GM18907 (cell line): ENCODE results near the gene TLR8.
"Not testable (repeated sequence)": the region's sequence is repeated elsewhere in the genome, so short reads cannot be mapped to it uniquely, and the experiment has no call there.

ENCODE experiments used
- ATAC-seq: cut with Tn5 transposase; IDR thresholded peaks from one replicate; pipeline ENCODE4 v1.9.1; 2021; ENCODE audit warnings: mild to moderate bottlenecking, moderate library complexity; ENCODE audit not compliant: unreplicated experiment

TLR8 gene

DNA sequence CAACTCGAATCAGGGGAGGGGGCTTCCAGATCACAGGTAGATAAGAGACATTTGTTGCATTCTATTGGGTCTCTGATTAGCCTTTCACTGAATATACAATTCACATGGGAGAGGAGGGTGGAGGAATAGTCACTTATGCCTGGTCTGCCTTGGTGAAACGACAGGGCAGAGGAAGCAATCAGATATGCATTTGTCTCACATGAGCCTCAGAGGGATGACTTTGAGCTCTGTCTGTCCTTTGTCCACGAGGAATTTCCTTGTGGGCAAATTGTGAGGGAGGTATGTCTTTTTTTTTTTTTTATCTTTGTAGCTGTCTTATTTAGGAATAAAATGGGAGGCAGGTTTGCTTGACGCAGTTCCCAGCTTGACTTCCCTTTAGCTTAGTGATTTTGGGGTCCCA lies 40.0 kb downstream of the TLR8 start:
- ATAC-seq: no peak

DNA sequence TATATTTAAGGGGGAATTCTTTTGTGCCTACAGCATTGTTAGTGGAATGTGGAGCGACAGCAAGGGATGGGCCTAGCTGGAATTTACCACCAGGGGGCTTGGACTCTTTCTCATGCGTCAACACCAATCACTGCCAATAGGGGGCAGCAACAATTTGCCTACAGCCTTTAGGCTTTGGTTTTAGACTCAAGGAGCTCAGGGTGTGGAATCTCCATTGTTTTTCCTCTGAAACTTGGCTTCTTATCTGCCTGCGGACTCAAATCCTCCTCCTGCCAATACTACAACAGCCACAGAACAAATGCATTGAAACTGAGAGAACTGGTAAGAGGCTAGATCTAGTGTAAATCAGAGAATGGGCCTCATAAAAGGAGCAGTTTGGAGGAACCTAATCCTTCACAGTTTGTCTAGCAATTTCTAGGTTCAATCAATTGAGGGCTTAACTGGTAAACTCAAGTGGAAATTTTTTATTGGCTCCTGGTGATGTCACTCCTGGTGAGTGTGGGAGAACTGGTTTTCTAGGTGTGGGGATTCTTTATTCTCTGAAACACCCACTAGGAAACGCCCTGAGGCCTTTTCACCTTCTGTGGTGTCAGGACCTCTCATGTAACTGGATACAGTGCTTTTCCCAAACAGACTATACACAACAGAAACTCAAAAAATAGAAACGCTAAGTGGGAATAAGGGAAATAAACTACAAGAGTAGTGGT lies 40.6 kb downstream of the TLR8 start:
- no peak for ATAC-seq

DNA sequence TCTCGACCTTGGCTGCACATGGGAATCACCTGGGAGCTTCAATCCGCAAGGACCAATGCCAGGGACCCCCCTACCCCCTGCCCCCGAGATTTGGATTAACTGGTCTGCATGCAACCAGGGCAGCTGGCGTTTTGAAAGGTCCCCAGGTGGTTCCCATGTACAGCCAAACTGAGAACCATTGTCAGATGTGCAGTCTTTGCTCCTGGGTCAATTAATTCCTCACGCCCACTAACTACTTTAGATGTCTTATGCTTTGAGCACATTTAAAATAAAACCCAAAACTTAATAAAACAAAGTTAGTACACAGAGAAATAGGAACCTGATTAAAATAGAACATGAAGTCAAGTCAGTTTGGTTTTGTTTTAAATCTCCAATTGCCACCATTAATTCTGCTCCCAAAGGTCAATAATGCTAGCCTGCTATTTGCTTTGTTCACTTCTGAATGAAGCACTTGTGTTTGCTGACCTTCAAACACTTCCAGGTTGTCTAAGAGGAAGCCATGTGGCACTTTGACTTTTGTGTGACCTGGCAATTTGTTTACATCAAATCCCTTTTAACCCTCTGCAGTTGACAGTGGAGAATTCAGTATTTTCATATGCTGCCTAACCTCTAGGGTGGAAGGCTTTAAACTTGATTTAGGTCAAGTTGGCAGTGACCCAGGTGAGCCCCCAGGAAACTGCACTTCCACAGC lies 41.3 kb downstream of the TLR8 start:
- ATAC-seq: no peak

DNA sequence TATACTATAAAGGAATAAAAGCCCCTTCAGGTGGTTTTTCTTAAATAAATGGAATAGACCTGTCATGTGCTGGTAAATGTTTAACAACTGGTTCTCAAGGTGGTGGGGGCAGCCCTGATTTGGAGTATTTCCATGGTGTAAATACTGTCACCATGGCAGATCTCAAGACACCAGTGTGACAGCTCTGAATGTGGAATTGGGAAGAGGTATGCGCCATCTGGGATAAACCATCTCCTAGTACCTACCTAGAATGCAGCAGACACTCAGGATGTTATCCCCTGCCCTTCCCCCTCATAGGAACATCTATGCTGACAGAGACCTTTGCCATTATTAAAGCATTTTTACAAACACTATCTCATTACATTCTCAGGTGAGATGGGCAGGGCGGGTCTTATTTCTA lies 42.1 kb downstream of the TLR8 start:
- no peak for ATAC-seq

DNA sequence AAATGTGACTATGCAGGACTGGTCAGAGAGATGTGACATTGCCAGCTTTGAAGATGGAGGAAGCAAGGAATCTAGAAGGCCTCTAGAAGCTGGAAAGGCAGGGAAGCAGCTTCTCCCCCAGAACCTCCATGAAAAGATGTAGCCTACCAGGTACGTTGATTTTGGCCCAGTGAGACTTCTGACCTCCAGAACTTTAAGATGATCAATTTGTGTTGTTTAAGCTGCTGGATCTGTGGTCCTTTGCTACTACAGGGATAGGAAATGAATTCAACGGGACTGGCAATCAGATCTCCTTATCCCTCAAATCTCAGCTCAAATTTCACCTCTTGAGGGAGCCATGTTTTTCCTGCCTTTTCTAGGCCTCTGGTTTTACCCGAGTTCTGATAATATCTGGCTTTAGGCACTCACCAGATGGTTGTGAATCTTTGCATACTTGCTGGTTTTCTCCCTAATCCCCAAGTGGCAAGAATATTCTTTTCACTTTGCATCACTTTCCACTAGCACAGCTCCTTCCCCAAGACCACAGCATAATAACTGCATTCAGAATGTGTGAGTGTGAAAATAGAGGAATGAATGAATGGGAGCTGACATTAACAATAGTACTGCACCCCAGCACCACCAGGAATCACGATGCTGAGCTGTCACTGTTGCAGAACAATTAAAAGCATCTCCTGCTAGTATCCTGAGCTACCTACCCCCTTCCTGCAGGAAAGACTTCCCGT lies 42.9 kb downstream of the TLR8 start:
- ATAC-seq: no peak

DNA sequence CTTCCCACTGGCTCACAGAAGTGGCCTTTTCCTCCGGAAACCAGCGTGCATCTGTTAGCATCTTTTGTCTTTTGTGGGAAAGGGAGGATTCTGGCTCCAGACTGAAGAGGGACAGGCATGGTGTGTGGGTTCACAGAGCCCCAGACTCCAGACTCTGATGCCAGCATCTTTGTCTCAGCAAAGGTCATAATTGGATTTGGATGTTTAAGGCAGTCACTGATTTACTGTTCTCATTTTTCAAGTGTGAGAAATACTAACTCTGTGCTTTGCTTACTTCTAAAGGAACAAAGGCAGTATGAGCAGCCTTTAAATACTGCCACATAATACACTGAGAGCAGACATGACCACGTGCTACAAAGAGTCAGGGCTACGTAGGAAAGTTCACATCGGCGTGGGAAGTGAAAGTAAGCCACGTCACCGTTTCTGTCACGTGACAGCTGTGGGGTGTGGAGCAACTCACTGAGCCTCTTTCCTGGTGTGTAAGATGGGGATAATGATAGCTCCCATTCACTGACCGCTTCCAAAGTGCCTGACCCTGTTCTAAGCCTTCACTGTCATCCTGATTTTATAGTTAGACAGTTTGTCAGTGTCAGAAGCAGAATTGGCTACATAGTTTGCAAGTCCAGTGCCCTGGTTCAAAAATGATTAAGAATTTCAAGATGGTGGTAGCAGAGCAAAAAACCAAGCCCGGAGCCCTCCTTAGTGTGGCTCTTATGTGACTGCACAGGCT lies 43.7 kb downstream of the TLR8 start:
- peak; percentile 63 for ATAC-seq

DNA sequence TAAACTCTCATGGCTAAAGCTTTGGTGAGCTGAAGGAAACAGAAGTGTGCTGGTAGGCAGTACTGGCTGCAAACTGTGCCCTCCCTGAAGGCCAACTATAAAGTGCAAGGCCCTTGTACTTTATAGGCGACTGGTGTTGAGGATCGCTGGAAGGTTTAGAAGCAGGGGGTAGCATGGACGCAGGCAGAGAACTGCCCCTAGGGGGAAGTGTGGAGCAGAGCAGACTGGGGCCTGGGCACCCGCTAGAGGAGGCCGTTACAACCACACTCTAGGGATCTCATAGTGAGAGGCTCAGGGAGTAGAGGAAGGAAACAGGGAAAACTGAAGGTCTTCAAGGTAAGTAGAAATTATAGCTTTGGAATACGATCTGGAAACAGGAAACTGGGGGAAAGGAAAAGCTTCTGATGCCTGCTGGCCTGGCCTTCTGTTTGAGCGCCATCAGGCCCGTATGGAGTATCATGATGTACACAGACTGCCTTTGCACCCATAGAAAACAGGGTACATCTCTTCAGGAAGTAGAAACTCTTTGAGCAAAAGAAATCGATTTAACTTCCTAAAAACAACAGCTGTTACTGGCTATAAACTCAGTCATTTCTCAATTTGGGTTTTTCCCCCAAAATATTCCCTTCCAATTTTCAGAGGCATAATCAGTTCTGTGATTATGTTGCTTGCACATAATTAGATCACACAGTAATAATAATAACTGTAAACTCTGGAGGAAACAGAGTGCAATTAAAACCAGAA lies 44.6 kb downstream of the TLR8 start:
- peak; percentile 47 for ATAC-seq

DNA sequence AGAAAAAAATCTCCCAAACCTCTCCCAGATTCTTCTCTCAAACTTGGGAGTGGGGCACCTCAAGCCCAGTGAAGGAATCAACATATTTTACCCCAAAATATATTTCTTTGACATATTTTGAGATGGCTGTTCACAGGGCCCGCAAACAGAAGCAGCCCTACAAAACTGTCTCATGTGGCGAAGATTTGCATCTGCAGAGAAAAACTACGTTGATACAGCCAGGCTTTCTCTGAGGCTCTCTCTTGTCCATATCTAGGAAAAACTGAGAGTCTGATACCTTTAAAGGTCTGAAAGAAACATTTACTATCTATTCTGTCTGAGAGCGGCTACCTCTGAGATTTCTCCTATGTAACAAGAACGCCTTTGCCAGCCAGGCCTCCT lies 45.2 kb downstream of the TLR8 start:
- ATAC-seq: no peak

DNA sequence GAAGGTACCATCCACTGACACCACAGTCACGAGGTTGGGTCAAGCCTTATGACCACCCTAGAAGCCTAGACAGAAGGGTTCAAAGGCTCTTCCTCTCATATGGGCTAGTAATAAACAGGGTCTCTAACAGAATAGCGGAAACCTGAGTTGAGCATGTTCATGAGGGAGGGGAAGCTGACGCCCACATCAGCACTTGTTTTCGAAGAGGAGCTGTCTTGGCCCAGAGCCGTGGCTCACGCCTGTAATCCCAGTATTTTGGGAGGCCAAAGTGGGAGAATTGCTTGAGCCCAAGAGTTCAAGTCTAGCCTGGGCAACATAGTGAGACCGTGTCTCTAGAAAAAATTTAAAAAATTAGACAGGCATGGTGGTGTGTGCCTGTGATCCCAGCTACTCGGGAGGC lies 47.0 kb downstream of the TLR8 start:
- ATAC-seq: no peak

DNA sequence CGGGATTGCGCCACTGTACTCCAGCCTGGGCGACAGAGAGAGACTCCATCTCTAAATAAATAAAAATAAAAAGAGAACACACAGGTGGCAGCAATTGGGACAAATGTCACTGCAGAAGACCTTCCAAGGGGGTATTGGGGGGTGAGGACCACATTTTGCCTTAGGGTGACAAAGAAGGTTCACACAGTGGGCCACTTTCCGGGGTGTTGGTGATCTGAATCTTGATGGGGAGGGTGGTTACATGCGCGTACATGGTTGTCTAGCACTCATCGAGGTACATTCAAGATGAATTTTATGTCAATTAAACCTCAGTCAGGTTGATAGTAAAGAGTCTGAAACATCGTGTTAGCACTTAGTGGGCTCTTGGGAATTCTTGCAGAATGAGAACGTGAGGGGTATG lies 48.0 kb downstream of the TLR8 start:
- no peak for ATAC-seq

DNA sequence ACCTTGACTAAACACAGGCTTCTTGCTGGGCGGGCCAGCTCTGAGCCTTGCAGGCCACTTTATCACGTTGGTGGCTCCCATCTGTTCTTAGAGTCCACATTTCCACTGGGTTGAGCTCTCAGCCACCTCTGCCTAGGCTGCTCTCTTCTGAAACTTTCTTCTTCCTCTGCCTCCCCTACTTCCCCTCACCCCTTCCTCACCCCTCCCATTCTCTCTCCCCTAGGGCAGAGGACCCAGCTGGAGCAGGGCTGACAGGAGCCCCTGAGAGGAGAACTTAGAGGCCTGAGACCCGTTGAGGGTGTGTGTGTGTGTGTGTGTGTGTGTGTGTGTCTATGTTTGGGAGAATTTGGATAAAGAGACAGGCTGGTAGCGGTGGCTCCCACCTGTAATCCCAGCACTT lies 48.6 kb downstream of the TLR8 start:
- no peak for ATAC-seq

DNA sequence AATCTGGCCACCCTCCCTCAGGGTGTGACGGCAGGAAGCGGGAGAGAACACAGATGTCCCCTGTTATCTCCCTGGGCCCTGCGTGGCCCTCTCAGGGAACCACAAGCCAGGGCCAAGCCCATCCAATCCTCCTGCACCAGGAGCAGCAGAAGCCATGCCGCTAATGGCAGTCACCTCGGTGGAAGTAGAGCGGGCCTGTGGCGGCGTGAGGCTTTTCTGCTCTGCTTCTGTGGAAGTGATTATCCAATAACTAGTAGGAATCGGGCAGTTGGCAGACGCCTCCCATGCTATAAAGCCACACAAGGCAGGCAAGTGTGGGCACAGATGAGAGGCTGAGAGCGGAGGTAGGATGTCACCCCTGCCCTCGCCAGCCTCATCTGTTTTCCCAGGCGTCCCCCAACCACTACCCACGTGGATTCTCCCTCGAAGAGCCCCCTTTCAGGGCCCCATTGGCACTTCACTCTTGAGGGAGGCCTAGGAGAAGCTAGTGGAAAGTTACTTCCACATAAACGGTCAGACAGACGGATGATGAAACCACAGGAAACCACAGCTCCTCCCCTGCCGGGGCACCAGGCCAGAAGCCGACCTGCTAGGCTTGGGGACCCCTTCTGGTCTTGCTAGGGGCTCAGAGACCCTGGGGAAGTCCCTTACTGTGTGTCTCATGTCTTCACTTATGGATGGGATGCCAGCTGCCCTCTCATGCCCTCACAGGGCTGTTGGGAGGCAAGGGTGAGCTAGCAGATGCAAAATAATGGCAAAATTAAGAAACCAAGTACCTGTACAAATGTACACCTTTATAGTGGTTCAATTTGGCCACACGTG lies 49.7 kb downstream of the TLR8 start:
- peak; percentile 69 for ATAC-seq

DNA sequence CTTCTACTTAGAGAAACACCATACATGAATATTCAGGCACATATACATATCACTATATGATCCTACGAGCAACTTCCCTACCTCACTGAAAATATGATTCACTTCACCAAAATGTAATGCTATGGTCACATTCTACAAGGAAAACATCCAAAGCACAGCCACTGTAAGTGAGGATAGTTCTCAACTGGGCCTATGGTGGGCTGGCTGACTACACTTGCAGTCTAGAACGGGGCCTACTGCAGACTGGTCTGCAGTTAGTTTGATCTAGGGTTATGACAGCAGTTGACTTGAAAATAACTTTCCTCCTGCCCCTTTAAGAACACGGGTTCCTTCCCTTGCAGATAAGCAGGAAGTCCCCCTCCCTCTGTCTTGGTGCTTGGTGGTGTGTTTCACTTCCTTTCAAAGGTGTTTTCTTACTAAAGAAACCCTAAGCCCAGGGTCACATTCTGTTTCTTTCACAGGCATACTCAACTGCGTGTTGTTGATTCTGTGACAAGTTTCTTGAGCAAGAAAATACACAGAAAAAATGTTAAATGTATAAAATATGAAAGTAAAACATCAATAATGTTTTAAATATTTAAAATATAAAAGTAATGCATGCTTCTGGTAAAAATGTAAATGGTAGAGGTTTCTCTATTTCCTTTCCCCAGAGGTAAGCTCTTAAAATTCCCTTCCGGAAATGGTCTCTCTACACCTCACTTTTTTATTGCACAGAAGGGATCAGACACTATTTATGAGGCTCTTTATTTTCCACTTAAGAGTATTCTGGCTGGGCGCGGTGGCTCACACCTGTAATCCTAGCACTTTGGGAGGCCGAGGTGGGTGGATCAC lies 50.5 kb downstream of the TLR8 start:
- ATAC-seq: peak; percentile 76

DNA sequence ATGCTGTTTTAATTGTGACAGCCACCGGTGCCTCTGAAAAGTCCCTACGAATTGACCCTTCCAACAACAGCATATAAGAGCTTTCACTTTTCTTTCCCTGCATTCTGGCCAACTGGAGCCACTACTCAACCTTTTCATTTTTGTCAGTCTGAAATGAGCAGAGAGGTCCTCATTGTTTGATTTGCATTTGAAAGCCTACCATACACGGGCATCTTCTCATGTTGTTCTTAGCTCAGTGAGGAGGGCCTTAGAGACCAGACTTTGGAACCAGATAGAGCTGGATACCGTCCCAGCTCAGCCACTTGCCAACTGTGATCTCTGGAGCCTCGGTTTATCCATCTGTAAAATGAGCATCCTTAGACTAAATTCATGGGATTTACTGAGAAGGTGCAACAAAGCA lies 51.6 kb downstream of the TLR8 start:
- ATAC-seq: no peak

DNA sequence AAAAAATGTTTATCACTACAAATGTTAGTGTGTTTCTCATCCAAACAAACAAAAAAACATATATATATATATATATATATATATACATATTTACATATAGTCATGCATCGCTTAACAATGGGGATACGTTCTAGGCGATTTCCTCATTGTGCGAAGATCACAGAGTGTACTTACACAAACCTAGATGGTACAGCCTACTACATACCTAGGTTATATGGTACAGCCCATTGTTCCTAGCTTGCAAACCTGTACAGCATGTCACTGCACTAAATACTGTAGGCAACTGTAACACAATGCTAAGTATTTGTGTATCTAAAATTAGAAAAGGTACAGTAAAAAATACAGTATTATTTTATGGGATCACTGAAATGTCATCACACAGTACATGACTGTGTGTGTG lies 52.0 kb downstream of the TLR8 start:
- no peak for ATAC-seq

DNA sequence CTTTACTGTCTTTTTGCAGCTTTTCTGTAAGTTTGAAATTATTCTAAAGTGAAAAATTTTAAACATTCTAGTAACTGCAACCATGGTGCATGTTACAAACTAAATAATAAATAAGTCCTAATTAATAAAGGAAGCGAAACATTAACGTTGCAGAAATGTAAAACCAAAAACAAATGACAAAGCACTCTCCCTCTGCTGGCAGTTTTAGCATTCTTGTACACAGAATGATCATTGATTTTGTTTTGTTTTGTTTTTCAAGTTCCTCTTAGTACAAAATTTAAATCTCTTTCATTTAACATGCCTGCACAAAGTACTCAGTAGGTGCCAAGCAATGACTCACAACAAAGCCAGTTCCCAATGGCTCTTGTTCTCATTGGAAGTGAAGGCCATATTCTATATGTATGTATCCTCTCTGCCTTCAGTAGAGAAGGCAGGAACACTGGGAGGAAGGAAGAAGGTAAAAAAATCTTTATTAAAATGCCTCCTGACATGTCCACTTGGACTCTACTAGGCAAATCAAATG lies 54.8 kb downstream of the TLR8 start:
- ATAC-seq: no peak

DNA sequence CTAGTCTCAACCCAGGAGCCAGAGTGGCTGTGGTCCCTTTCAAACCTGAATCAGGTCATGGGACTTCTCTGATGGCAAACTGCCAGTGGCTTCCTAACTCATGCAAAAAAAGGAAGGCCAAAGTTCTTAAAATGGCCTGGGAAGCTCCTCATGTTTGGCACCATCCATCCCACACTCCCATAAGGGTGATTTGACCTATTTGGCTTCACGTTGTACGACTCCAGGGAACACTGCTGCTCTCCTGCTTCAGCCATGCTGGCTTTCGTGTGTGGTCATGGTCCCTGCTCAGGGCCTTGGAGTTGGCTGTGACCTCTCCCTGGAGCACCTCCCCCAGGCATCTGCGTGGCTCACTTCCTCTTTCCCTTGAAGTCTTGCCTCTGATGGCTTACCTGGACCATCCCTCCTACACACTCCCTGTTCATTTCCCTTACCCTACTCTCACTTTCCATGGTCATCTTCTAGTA lies 55.7 kb downstream of the TLR8 start:
- no peak for ATAC-seq

DNA sequence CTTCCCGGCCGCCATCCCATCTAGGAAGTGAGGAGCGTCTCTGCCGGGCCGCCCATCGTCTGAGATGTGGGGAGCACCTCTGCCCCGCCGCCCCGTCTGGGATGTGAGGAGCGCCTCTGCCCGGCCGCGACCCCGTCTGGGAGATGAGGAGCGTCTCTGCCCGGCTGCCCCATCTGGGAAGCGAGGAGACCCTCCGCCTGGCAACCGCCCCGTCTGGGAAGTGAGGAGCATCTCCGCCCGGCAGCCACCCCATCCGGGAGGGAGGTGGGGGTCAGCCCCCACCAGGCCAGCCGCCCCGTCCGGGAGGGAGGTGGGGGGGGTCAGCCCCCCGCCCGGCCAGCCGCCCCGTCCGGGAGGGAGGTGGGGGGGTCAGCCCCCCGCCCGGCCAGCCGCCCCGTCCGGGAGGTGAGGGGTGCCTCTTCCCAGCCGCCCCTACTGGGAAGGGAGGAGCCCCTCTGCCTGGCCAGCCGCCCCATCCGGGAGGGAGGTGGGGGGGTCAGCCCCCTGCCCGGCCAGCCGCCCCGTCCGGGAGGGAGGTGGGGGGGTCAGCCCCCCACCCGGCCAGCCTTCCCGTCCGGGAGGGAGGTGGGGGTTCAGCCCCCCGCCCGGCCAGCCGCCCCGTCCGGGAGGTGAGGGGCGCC lies 56.9 kb downstream of the TLR8 start:
- ATAC-seq: not testable (repeated sequence)
